Renal cortical epithelial cell (primary cell): ENCODE data around the gene CASQ2. TPM values are rescaled to one million over a fixed set of nuclear protein-coding genes. Genes with fewer than 3 reads are reported as not detected.

ENCODE experiments used
- DNase-seq: peaks from one replicate; pipeline ENCODE4 v3.0.0-alpha.2; 2011; ENCODE audit warnings: low read depth
- total RNA-seq: library from RNA; depleted of rRNA; stranded (reverse); fragments of >200 nt; gene quantifications from 2 replicates; pipeline ENCODE4 v1.2.3, GENCODE V29; 2014

Gene CASQ2
- not detected in 2 replicates for total RNA-seq

GRCh38 chr1:115768549-115768948 lies at the start of gene CASQ2:
Gene CASQ2, minus strand, starts transcription at chr1:115768714. Its CDS starts 173 bp downstream, at chr1:115768541.
- no peak for DNase-seq

DNA sequence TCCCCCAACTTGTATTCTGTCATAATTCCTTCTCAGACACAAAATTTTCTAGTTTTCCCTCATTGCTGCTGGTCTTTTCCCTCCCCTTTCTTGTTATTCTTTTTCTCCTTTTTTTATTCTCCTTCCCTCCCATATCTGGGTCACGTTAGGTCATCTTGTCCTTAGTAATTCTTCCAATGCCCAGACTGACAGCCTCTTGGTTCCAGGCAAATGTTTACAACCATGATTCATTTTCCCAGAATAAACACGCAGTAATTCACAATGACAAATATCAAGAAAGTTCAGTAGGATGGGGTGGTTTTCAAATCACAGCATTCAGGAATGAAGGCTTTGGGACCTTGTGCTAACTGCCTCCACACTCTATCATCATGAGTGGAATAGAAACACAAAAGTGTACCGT lies 47.2 kb upstream of the CASQ2 start:
- no peak for DNase-seq

DNA sequence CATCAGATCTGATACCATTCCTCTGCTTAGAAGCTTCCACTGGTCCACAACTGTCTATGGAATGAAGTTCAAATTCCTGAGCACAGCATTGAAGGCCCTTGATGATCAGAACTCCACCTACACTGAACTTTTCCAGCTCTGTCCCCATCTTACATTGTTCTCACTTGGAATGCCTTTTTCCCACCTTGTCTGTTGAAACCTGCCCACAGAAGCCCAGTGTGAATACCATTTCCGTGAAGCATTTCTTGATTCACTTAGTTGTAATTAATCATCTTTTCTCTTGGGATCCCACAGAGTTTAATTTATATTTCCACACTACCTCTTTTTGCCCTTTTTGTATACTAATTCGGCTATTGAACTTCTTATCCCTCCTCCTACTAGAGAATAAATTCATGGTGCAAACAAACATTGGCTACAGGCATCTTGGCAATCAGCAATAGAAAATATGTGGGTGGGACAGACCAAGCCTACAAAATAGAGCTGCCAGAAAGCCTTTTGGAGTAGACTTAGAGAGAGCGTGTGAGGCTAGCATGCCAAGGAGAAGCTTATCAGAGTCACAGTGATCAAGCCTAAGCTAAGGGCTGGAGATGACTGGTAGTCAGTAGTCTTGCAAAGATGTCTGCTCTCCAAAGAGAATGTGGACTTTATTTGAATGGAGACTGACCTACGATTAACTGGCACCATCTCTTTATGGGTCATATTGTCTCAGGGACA lies 46.3 kb upstream of the CASQ2 start:
- no peak for DNase-seq

- no peak for DNase-seq
Measured at GRCh38 chr1:115813727-115814126, 45.2 kb upstream of the CASQ2 start.

- no peak for DNase-seq
Measured at GRCh38 chr1:115811140-115811828, 42.8 kb upstream of the CASQ2 start.

GRCh38 chr1:115810609-115811008 lies 42.1 kb upstream of the CASQ2 start:
- DNase-seq: no peak

DNA sequence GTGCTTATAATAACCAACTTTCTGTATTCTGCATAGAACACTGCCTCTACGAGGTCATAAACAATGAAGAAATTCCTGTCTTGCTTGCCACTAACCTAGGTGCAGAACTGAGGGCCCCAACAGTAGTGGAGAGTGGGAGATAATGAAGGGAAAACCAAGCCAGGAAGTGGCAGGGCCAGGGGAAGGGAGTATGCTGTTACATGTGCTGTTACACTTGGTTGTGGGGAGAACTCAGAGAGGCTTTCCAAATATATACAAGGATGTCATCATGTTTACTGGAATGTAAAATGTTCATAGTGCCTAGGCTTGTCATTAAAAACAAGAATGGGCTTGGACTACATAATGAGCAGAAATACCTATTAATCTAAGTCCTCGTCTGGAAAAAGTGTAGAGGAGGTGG lies 41.3 kb upstream of the CASQ2 start:
- no peak for DNase-seq

DNA sequence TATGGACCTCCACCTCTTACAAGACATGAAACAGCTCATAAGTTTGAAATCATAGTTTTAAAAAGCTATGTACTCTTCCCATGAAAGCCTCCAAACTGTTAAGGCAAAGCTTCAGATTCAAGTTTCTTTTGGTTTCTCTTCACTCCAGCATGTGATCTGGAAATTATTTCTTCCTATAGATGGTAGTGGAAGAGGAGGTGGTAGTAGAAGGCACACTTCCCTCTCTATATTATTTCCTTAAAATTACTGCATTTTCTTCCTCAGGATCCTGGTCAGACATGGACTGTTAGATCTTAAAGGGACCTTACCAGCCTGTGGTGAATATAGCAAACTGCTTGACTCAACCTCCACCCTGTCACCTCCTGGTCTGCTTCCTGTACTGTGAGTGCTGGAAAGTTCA lies 40.6 kb upstream of the CASQ2 start:
- DNase-seq: no peak

DNA sequence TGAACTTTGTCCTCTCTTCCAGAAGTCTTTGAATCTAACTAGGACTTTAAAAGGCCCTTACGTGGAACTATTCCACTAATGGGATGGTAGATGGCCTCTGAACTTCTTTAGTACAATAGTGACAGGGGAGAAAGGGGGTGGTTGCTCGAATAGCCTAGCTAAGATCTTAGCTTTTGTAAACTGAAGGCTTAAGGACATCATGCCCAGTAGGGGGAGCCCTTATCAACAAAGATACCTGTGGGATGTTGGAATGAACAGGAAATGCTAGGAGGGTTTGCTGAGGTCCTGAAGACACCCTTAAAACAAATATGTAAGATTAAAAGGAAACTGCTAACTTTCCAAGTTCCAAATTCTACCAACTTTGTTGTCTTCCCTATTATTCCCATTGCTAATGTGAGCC lies 39.2 kb upstream of the CASQ2 start:
- DNase-seq: peak; percentile 79

- no peak for DNase-seq
Measured at GRCh38 chr1:115805597-115805996, 37.1 kb upstream of the CASQ2 start.

DNA sequence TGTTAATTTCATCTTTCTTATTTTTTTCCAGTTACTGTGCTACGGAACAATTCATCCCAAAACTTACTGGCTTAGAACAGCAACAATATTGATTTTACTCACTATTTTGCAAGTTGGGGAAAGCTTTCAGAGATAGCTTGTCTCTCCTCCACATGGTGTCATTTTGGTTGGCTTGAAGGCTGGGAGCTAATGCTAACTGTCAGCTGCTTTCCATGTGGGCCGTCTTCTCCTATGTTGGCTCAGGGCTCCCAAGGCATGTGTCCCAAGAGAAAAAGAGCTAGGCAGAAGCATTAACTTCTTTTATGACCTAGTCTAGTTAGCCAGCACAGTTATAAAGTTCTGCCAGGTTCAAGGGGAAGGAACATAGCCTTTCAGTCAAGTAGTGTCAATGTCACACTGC lies 33.9 kb upstream of the CASQ2 start:
- no peak for DNase-seq

DNA sequence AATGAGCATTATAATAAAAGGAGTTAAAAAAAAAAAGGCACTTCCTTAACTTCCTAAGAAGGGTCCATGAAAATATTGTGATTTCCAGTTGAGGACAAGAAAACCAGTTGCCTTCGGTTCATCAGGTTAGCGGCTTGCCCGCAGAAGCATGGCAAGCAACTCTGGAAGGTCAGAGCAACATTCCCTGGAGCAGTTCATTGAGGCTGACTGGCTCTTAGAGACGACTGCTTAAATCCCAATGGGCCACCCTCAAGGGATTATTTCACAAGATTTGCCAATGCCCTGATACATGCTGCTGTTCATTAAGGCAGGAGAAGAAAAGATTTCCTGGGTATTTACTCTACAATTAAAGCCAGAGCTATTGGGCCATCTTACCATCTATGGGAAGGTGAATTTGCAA lies 29.0 kb upstream of the CASQ2 start:
- DNase-seq: no peak

DNA sequence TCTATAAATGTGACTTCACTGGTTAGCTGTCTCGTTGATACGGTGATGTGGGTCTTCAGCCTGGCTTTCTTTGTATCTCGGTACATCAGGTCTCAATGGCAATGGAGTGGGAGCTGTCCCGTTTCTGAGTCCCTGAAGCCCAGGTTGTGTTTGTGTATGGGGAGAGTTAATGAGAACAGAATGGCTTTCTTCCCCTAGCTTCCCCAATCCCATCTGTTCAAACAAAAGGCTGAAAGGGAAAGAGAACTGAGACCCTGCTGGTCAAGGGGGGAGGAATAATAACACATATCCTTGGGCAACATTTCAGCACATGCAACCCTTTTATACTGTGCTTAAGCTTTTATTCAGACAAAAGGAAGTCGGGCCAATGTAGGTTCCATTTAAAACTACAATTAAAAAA lies 28.4 kb upstream of the CASQ2 start:
- no peak for DNase-seq

DNA sequence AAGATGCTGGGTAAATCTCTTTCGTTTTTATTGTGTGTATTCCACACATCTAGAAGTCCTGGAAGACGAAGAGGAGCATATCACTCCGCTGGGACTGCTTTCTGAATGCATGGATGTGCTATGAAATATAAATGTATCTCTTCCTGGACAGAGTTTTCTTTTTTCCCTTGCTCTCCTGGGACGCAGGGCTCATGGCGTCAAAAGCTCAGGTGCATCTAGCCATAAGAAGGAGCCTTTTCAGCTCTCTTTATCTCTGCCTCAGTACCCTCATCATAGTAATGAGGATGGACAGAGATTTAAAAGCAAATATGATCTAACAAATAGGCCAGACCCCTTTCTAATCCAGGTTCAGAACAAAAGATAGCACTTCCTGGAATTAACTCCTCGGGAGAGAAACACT lies 27.5 kb upstream of the CASQ2 start:
- no peak for DNase-seq

DNA sequence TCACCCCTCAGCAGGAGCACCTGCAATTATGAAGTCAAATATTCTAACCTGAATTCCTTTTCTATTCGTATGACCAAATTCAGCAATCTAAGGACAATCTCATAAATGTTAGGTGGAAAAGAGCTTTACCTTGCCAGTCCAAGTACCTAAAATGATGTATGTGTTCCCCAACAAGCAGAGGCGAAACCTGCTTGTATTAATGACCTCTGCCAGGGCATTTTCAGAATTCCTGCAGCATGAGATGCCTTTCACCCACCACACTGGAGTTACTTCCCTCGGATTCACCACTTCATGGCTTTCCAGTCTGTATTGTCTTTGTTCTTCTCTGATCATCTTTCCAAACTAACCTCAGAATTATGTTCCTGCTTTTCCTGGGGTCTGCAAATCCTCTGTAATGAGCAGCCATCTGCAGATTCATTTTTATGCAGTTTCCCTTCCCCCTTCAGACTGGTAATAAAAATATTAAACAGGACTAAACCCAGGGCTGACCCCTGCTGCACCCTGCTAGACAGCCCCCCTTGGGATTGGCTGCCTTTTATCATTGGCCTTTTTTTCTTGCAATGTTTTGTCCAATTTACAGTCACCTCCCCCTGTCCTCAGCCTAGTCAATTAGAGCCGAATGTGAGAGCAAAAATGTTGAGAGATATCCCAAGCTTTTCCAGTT lies 26.6 kb upstream of the CASQ2 start:
- DNase-seq: no peak

DNA sequence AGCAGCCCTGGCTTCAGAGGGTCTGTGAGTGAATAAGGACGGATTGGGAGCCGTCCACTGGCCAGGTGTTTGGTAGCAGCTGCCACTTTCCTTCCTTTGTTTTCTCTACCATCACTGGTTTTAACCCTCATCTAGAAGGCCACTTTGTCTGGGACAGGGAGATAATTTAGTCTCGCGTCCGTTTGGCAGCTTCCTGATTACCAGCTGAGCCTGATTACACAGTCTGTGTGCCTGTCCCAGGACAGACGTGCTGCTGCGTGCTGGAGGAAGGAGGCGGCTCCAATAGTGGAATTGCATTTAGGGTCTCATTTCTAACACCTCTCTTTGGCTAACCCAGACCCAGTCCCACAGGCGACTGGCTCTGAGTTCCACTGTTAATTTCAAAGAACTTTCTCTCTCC lies 24.6 kb upstream of the CASQ2 start:
- no peak for DNase-seq

- DNase-seq: no peak
Measured at GRCh38 chr1:115791816-115792215, 23.3 kb upstream of the CASQ2 start.

GRCh38 chr1:115790846-115791245 lies 22.3 kb upstream of the CASQ2 start:
- no peak for DNase-seq

DNA sequence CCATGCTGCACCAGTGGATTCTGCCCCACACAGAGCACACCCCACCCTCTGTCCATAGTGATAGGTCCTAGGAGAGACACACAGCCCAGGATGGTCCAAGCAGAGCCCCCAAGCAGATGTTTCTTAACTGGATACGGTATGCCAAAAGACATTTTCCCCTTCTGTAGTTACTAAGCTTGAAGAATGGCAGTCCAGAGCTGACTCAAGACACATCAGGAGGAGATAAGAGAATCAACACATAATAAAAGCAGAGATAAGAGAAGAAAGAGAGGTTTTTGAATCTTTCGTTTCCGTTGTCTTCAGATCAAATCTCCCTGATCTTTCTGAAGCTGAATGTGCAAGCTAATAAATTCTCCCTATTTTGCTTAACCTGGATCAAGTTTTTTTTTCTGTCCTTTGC lies 21.8 kb upstream of the CASQ2 start:
- DNase-seq: no peak

DNA sequence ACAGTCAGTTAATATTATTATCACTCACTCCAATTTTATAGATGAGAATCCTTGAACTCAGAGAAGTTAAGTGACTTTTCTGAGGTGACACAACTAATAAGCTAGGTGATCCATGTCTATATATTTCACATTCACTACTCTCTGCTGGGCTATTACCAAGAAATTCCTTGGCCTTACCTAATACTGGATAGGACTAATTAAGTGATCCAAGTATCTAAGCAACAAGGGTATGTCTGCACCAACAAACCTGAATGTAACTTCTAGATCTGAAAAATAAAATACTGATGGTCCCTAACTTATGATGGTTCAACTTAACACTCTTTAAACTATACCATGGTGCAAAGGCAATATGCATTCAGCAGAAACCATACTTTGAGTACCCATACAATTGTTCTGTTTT lies 14.8 kb upstream of the CASQ2 start:
- DNase-seq: peak; percentile 64

DNA sequence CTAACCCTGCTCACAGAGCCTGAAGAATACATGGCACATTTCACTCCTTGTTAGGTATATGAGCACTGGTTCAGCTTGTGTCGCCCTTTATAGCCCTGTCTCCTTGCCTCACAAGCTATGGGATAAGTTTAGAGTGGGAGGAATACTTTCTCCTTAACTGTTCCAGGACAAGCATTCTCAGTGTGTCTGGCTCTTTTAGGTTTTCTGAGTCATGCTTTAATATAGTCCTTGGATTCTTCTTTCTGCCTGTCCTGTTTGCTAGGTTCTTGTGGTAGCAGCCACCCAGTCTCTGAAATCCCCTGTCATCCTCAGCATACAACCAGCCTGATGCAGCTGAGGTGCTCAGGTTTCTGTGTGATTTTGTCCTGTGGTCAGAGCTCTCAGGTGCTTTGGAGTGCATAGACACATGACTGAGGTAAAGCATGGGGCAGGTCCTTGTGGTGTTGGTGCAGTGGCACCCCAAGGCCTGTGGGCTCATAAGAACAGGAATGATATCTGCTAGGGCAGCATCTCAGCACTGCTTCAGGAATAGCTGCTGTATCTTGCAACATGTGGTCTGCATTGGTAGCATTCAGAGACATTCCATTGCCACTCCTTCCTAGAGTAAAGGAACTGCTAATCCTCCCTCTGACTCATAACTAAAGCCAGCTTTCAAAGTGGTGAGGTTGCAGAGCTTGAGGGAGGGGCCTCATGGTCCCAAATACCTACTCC lies 14.2 kb upstream of the CASQ2 start:
- DNase-seq: peak; percentile 97

- DNase-seq: no peak
Measured at GRCh38 chr1:115781851-115782250, 13.3 kb upstream of the CASQ2 start.

DNA sequence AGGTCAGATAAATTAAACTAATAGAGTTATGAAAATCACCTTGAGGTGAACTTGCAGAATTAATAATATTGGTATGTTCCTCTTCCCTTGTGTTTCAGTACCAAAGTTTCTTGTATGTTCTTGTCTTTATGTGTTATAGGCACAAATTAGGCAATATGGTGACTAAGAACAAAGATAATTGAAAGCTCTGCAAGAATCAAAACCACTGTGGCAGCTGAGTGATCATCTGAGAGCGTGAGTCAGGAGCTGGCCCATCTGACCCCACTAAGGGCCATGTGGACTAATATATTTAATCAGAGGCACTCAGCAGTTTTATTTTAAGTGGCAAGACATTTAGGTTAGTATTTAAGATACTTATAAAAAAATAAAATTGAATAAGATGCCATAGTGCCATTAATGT lies 12.8 kb upstream of the CASQ2 start:
- DNase-seq: peak; percentile 92
